Measurements from ENCODE around the gene BCL2. TPM values are rescaled to one million over a fixed set of nuclear protein-coding genes. Genes with fewer than 3 reads are reported as not detected.

Gene BCL2
- total and polyA plus RNA-seq, 9 of the 15 experiments (the other 6 are each of a cell fraction or from before 2014, with no cell fraction given), result 0.10 to 1.1 (median 0.65) TPM

GRCh38 chr18:63186520-63187222 lies 132.9 kb downstream of the BCL2 start (continued):
- no peak for TF ChIP-seq U2AF2 (optimal IDR thresholded peaks at IDR 0.05; ENCODE audit: low read depth, low read length)
- peak; percentile 38; the same call in 1 of the 2 replicates for TF ChIP-seq ATF7 (IDR thresholded peaks at IDR 0.05)
- no peak for TF ChIP-seq ZMIZ1 (IDR thresholded peaks at IDR 0.05; ENCODE audit: low read depth in 2 of 2, low read length in 2 of 2)
- peak in 1 of 2 experiments; percentile 26; a peak in 1 of 4 replicates for TF ChIP-seq SRF (CRISPR knock-in tag; IDR thresholded peaks at IDR 0.05)
- TF ChIP-seq CEBPG (CRISPR knock-in tag; IDR thresholded peaks at IDR 0.05), result no peak
- TF ChIP-seq CEBPG (tag; conservative IDR thresholded peaks at IDR 0.05 in 1 of 2, IDR thresholded peaks at IDR 0.05 in 1 of 2), result peak; percentile 91 to 94
- TF ChIP-seq TRIM24 (IDR thresholded peaks at IDR 0.05), result peak in 1 of 2 experiments; percentile 57; a peak in 1 of 4 replicates
- peak; percentile 93 for TF ChIP-seq ZSCAN32 (CRISPR knock-in tag; IDR thresholded peaks at IDR 0.05)
- TF ChIP-seq MBD1 (CRISPR knock-in tag; IDR thresholded peaks at IDR 0.05), result no peak
- peak; percentile 93 for TF ChIP-seq ATF4 (CRISPR knock-in tag; IDR thresholded peaks at IDR 0.05)
- TF ChIP-seq CEBPB (tag; IDR thresholded peaks at IDR 0.05), result peak; percentile 38; the same call in 1 of the 2 replicates

All from K562 (cell line).